ENCODE results near the gene RFTN1.

RFTN1 gene

DNA sequence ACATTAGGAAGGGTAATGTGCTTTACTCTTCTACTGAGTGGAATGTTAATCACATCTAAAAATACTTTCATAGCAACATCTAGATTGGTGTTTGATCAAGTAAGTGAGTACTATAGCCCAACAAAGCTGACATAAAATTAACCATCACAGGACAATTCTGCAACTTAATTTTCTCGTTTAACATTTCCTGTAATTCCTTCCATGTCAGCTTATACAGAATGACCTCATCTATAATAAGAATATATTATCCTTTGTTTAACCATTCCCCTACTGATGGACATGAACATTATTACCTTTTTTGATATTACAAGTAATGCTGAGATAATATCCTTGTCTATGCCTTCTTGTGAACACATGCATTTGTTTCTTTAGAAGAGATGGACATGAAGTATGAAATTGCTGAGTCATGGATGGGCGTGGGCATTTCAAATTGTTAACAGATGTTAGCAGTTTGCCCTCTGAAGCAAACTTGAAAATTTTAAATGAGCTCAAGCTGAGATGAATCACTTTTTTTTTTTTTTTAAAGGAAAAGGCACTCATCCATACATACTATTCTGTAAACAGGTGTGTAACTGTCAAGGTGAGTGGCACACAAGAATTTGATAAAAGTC is 163.4 kb downstream of the RFTN1 start:
- TF ChIP-seq CSDC2 (CRISPR knock-in tag; IDR thresholded peaks at IDR 0.05) (no peak), CSRNP3 (CRISPR knock-in tag; IDR thresholded peaks at IDR 0.05) (no peak), BACH2 (CRISPR knock-in tag; IDR thresholded peaks at IDR 0.05; ENCODE audit: borderline replicate concordance) (peak; percentile 99; the same call in 1 of the 2 replicates), TOX (CRISPR knock-in tag; IDR thresholded peaks at IDR 0.05; ENCODE audit: borderline replicate concordance) (no peak)
- ATAC-seq, result peak; percentile 81

DNA sequence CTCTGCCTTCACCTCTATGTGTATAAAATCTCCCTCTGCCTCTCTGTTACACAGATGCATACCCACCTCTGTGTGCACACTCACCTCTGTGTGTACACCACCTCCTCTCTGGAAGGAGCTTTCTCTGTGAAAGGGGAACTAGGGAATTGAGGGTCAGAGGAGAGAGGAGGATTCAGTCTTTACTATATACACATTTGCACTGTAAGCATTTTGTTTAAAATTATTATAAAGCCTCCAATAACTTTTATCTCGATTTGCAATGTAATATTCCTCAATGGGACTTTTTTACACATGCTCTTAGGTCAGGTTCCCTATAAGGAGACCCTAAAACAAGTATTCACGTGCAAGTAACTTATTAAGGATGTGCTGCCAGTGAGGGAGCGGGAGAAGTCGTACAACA is 166.0 kb downstream of the RFTN1 start:
- ATAC-seq, result no peak
- TF ChIP-seq, protein P1, sequence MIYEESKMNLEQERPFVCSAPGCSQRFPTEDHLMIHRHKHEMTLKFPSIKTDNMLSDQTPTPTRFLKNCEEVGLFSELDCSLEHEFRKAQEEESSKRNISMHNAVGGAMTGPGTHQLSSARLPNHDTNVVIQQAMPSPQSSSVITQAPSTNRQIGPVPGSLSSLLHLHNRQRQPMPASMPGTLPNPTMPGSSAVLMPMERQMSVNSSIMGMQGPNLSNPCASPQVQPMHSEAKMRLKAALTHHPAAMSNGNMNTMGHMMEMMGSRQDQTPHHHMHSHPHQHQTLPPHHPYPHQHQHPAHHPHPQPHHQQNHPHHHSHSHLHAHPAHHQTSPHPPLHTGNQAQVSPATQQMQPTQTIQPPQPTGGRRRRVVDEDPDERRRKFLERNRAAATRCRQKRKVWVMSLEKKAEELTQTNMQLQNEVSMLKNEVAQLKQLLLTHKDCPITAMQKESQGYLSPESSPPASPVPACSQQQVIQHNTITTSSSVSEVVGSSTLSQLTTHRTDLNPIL (CRISPR knock-in tag; IDR thresholded peaks at IDR 0.05; ENCODE audit: low read depth), result no peak
- TF ChIP-seq ZNF8 (CRISPR knock-in tag; IDR thresholded peaks at IDR 0.05), result no peak
- TF ChIP-seq TOX (CRISPR knock-in tag; IDR thresholded peaks at IDR 0.05; ENCODE audit: borderline replicate concordance), result no peak
- TF ChIP-seq BACH2 (CRISPR knock-in tag; IDR thresholded peaks at IDR 0.05; ENCODE audit: borderline replicate concordance), result no peak
- TF ChIP-seq GLIS3 (CRISPR knock-in tag; IDR thresholded peaks at IDR 0.05), result no peak
- no peak for TF ChIP-seq ZNF70 (CRISPR knock-in tag; IDR thresholded peaks at IDR 0.05)
- no peak for TF ChIP-seq CSRNP3 (CRISPR knock-in tag; IDR thresholded peaks at IDR 0.05)
- TF ChIP-seq ISL1 (CRISPR knock-in tag; IDR thresholded peaks at IDR 0.05), result no peak
- no peak for TF ChIP-seq ZNF565 (CRISPR knock-in tag; conservative IDR thresholded peaks at IDR 0.05; ENCODE audit: low read depth)
- TF ChIP-seq PPARA (CRISPR knock-in tag; IDR thresholded peaks at IDR 0.05; ENCODE audit: borderline replicate concordance), result no peak
- TF ChIP-seq ARNTL (CRISPR knock-in tag; IDR thresholded peaks at IDR 0.05; ENCODE audit: borderline replicate concordance, low read depth), result no peak
- TF ChIP-seq TCF4 (CRISPR knock-in tag; IDR thresholded peaks at IDR 0.05; ENCODE audit: borderline replicate concordance), result no peak
- TF ChIP-seq OSR1 (CRISPR knock-in tag; IDR thresholded peaks at IDR 0.05), result no peak
- no peak for TF ChIP-seq TSHZ2 (CRISPR knock-in tag; IDR thresholded peaks at IDR 0.05)
- TF ChIP-seq RARB (CRISPR knock-in tag; IDR thresholded peaks at IDR 0.05), result no peak

GRCh38 chr3:16346413-16347081 is 167.0 kb downstream of the RFTN1 start:
- ATAC-seq, result no peak
- TF ChIP-seq, protein P2, sequence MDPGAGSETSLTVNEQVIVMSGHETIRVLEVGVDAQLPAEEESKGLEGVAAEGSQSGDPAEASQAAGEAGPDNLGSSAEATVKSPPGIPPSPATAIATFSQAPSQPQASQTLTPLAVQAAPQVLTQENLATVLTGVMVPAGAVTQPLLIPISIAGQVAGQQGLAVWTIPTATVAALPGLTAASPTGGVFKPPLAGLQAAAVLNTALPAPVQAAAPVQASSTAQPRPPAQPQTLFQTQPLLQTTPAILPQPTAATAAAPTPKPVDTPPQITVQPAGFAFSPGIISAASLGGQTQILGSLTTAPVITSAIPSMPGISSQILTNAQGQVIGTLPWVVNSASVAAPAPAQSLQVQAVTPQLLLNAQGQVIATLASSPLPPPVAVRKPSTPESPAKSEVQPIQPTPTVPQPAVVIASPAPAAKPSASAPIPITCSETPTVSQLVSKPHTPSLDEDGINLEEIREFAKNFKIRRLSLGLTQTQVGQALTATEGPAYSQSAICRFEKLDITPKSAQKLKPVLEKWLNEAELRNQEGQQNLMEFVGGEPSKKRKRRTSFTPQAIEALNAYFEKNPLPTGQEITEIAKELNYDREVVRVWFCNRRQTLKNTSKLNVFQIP (CRISPR knock-in tag; IDR thresholded peaks at IDR 0.05; ENCODE audit: borderline replicate concordance, low read depth), result no peak
- TF ChIP-seq OSR1 (CRISPR knock-in tag; IDR thresholded peaks at IDR 0.05) (no peak), ARNTL (CRISPR knock-in tag; IDR thresholded peaks at IDR 0.05; ENCODE audit: borderline replicate concordance, low read depth) (no peak), ZC3H10 (CRISPR knock-in tag; IDR thresholded peaks at IDR 0.05) (no peak), TSHZ2 (CRISPR knock-in tag; IDR thresholded peaks at IDR 0.05) (no peak), ZNF70 (CRISPR knock-in tag; IDR thresholded peaks at IDR 0.05) (no peak), CSDC2 (CRISPR knock-in tag; IDR thresholded peaks at IDR 0.05) (no peak), ZNF565 (CRISPR knock-in tag; conservative IDR thresholded peaks at IDR 0.05; ENCODE audit: low read depth) (no peak), ZNF8 (CRISPR knock-in tag; IDR thresholded peaks at IDR 0.05) (no peak), BACH2 (CRISPR knock-in tag; IDR thresholded peaks at IDR 0.05; ENCODE audit: borderline replicate concordance) (no peak), GLIS3 (CRISPR knock-in tag; IDR thresholded peaks at IDR 0.05) (no peak), ESRRG (CRISPR knock-in tag; IDR thresholded peaks at IDR 0.05) (no peak), TCF4 (CRISPR knock-in tag; IDR thresholded peaks at IDR 0.05; ENCODE audit: borderline replicate concordance) (no peak)
- TF ChIP-seq, protein P3, sequence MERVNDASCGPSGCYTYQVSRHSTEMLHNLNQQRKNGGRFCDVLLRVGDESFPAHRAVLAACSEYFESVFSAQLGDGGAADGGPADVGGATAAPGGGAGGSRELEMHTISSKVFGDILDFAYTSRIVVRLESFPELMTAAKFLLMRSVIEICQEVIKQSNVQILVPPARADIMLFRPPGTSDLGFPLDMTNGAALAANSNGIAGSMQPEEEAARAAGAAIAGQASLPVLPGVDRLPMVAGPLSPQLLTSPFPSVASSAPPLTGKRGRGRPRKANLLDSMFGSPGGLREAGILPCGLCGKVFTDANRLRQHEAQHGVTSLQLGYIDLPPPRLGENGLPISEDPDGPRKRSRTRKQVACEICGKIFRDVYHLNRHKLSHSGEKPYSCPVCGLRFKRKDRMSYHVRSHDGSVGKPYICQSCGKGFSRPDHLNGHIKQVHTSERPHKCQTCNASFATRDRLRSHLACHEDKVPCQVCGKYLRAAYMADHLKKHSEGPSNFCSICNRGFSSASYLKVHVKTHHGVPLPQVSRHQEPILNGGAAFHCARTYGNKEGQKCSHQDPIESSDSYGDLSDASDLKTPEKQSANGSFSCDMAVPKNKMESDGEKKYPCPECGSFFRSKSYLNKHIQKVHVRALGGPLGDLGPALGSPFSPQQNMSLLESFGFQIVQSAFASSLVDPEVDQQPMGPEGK (CRISPR knock-in tag; IDR thresholded peaks at IDR 0.05; ENCODE audit: borderline replicate concordance), result no peak
